ENCODE data around the gene TTC13.

GRCh38 chr1:230867903-230868735, 110.5 kb downstream of the TTC13 start, which contains the start of gene C1orf198:
- no peak for TF ChIP-seq CTCF (conservative IDR thresholded peaks at IDR 0.05; ENCODE audit: low read depth, low read length)
- TF ChIP-seq EZH2 (IDR thresholded peaks at IDR 0.05; ENCODE audit: low read length, unreplicated experiment): no peak
